HG03565 (cell line): ENCODE measurements around the gene BDP1.
"Not testable (repeated sequence)": the region's sequence is repeated elsewhere in the genome, so short reads cannot be mapped to it uniquely, and the experiment has no call there.

Source experiments
- ATAC-seq: cut with Tn5 transposase; IDR thresholded peaks from one replicate; pipeline ENCODE4 v1.9.1; 2021; ENCODE audit warnings: mild to moderate bottlenecking, moderate library complexity; ENCODE audit not compliant: unreplicated experiment

BDP1 gene

GRCh38 chr5:71457106-71457505 lies 1.7 kb downstream of the BDP1 start:
- no peak for ATAC-seq

- no peak for ATAC-seq
These were observed 5.2 kb downstream of the BDP1 start for GRCh38 chr5:71460693-71461092.

- ATAC-seq: no peak
These were observed 5.9 kb downstream of the BDP1 start for GRCh38 chr5:71461360-71461759.

- no peak for ATAC-seq
These were observed 15.7 kb downstream of the BDP1 start for GRCh38 chr5:71471193-71471592.

GRCh38 chr5:71475788-71476384 lies 20.4 kb downstream of the BDP1 start:
- no peak for ATAC-seq

GRCh38 chr5:71481441-71481840 lies 26.0 kb downstream of the BDP1 start:
- ATAC-seq: no peak

- no peak for ATAC-seq
These were observed 26.7 kb downstream of the BDP1 start for GRCh38 chr5:71482132-71482531.

- ATAC-seq: no peak
These were observed 27.9 kb downstream of the BDP1 start for GRCh38 chr5:71483355-71483754.

GRCh38 chr5:71492817-71493615 lies 37.6 kb downstream of the BDP1 start:
- ATAC-seq: no peak

- ATAC-seq: not testable (repeated sequence)
These were observed 38.8 kb downstream of the BDP1 start for GRCh38 chr5:71494202-71494601.

GRCh38 chr5:71498756-71499155 lies 43.3 kb downstream of the BDP1 start:
- not testable (repeated sequence) for ATAC-seq

- no peak for ATAC-seq
These were observed 48.1 kb downstream of the BDP1 start for GRCh38 chr5:71503536-71503935.

GRCh38 chr5:71522151-71522550 lies 66.7 kb downstream of the BDP1 start:
- ATAC-seq: no peak

- ATAC-seq: not testable (repeated sequence)
These were observed 70.2 kb downstream of the BDP1 start for GRCh38 chr5:71525611-71526010.

- ATAC-seq: no peak
These were observed 72.8 kb downstream of the BDP1 start for GRCh38 chr5:71528206-71528605.

- ATAC-seq: no peak
These were observed 74.2 kb downstream of the BDP1 start for GRCh38 chr5:71529682-71530081.

GRCh38 chr5:71533142-71533541 lies 77.7 kb downstream of the BDP1 start:
- ATAC-seq: no peak

GRCh38 chr5:71533615-71534014 lies 78.2 kb downstream of the BDP1 start:
- no peak for ATAC-seq

GRCh38 chr5:71537687-71538086 lies 82.2 kb downstream of the BDP1 start:
- ATAC-seq: no peak

GRCh38 chr5:71550885-71551284 lies 95.4 kb downstream of the BDP1 start:
- ATAC-seq: not testable (repeated sequence)

GRCh38 chr5:71551582-71551981 lies 96.1 kb downstream of the BDP1 start:
- not testable (repeated sequence) for ATAC-seq

GRCh38 chr5:71552026-71552749 lies 96.7 kb downstream of the BDP1 start:
- not testable (repeated sequence) for ATAC-seq
